Measurements from ENCODE around the gene NFIX.
A peak's percentile ranks its signal among the peaks of the same experiment; 100 is the strongest.

The NFIX gene

DNA sequence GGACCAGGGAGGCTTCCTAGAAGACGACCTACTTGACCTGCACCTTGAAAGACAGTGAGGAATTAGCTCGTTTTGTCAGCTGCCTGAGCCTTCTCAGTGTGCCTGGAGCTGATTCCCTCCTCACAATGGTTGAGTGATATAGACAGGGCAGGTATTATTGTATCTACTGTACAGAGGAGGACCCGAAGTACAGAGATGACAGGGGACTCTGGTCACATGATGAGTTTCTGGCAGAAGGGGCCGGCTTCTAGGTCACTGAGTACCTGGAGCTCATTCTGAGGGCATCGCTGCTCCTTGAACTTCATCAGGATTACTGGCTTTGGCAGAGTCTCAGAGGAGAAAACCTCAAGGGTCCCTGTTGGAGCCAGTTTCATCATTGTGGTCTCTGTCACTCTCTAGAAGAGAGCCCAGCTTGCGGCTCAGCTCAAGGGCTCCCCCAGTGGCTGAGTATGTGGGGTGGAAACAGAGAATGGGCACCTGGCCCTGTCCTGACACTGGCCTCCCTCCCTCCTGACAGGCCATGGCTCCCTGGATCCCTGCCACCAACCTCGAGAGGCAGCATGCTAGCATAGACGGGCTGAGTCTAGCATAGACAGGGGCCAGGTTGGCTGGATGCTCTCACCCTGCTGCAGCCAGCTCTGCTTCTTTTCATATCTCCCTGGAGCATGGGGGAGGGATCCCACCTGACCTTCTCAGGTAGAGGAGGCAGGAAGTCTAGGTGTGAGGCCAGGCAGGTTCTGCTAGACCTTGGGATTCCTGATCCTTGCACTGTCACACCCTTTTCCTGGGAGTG lies 38.7 kb downstream of the NFIX start:
- H3K9me3 ChIP-seq (ENCODE audit: control insufficient read depth, low read length): no peaks in the 10 kb centered on the region
- no peak overlapping the region for H3K4me3 ChIP-seq (ENCODE audit: low read length)
- peak overlapping the region; percentile 11 for H3K9ac ChIP-seq (ENCODE audit: low read length)

DNA sequence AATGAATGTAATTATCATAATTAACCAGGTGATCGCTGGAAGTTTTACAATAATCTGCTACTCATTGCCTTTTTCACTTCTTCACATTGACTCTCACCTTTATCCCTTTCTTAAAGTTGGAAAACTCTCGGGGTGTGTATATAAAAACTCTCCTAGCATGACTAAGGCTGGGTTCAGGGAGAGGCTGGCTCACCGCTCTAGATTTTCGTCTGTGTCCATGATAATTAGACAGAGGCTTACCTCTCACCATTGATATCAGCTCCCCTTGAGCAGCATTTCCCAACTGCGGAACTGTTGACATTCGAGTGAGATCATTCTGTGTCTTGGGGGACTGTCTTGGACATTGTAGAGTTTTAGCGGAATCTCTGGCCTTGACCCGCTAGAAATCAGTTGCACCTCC lies 39.4 kb downstream of the NFIX start:
- no peaks in the 10 kb centered on the region for H3K27me3 ChIP-seq (ENCODE audit: control insufficient read depth, insufficient read depth, low read length)
- H3K36me3 ChIP-seq (ENCODE audit: control insufficient read depth, insufficient read depth, low read length): no peaks in the 10 kb centered on the region
- H3K4me3 ChIP-seq (ENCODE audit: low read length): no peak overlapping the region
- H3K4me1 ChIP-seq (ENCODE audit: control insufficient read depth, insufficient read depth, low read length): peaks cover 74% of the 10 kb centered on the region
- no peak overlapping the region for H3K9ac ChIP-seq (ENCODE audit: low read length)
- H3K9me3 ChIP-seq (ENCODE audit: control insufficient read depth, low read length): no peaks in the 10 kb centered on the region

More for the DNA sequence above, 38.7 kb downstream of the NFIX start:
- H3K36me3 ChIP-seq (ENCODE audit: control insufficient read depth, insufficient read depth, low read length): no peaks in the 10 kb centered on the region
- peaks cover 80% of the 10 kb centered on the region for H3K4me1 ChIP-seq (ENCODE audit: control insufficient read depth, insufficient read depth, low read length)
- H3K27me3 ChIP-seq (ENCODE audit: control insufficient read depth, insufficient read depth, low read length): no peaks in the 10 kb centered on the region

DNA sequence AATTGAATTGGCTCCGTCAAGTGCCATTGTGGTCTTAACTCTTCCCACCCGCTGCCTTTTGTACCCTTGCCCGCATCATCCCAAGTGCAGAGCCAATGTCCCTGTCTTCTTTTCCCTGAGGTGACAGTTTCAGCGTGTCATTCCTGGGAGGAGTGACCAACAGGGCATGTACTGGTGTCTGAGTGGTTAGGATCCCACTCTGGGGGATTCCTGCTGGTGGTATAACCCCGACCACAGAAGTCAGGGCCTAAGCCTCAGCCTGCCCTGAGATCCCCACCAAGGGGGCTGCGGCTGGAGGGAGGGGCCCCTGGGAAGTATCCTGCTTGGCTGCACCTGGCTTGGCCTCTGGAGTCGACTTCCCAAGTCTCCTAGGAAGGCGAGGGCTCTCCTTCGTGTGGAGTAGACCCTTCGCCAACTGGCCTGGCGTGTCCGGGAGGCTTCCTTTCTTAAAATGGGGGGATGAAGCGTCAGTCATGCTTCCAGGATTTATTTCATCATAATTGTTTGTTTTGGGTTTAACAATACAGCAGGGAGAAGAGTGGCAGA lies 40.6 kb downstream of the NFIX start:
- no peaks in the 10 kb centered on the region for H3K36me3 ChIP-seq (ENCODE audit: control insufficient read depth, insufficient read depth, low read length)
- peak overlapping the region; percentile 25 for H3K9ac ChIP-seq (ENCODE audit: low read length)
- no peaks in the 10 kb centered on the region for H3K9me3 ChIP-seq (ENCODE audit: control insufficient read depth, low read length)
- H3K4me3 ChIP-seq (ENCODE audit: low read length): no peak overlapping the region
- H3K27me3 ChIP-seq (ENCODE audit: control insufficient read depth, insufficient read depth, low read length): no peaks in the 10 kb centered on the region
- H3K4me1 ChIP-seq (ENCODE audit: control insufficient read depth, insufficient read depth, low read length): peaks cover 79% of the 10 kb centered on the region

DNA sequence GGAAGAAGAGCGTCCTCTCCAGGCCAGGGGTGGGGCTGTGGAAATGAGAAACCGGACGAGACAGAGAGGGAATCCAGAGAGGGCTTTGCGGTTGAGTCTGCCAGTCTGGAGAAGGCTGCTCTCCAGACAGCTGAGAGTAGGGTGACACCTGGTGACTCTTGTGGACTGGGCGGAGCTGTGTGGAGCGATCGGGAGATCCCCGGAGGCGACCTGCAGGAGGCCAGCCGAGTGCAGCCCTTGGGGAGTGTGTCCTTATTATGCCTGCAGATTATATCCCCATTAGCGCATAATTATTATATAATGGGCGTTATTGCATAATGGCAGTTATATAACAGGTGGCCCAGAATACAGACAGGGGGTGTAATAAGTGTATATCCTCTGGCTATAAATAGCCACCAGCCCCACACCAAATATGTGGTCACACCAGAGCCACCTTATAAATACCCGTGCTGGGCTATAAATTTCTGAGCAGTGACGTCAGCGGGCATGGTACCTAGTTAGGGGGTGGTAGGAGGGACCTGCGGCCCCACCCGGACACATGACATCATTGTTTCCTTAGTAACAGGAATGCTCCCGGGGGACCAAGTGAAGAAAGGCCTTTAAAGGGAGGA lies 41.2 kb downstream of the NFIX start:
- peak overlapping the region; percentile 54 for H3K9ac ChIP-seq (ENCODE audit: low read length)
- H3K27me3 ChIP-seq (ENCODE audit: control insufficient read depth, insufficient read depth, low read length): no peaks in the 10 kb centered on the region
- peaks cover 74% of the 10 kb centered on the region for H3K4me1 ChIP-seq (ENCODE audit: control insufficient read depth, insufficient read depth, low read length)
- H3K9me3 ChIP-seq (ENCODE audit: control insufficient read depth, low read length): no peaks in the 10 kb centered on the region
- H3K4me3 ChIP-seq (ENCODE audit: low read length): no peak overlapping the region
- no peaks in the 10 kb centered on the region for H3K36me3 ChIP-seq (ENCODE audit: control insufficient read depth, insufficient read depth, low read length)

DNA sequence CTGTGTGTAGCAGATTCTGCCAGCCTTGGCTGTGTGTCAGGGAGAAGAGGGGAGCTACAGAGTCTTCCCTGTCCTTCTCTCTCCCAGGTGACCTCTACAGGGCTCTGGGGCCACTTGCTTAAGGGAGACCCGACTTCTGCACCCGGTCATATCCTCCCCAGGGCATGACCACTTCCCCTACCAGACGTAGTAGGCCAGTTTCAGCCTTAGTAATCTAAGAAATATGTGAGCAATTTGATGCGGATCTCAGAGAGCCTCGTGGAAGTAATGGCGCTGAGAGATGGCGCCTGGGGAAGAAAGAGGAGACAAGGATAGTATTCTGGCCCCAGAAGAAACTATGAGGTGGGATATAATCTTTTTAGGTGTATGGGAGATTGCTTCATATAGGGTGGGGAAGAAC lies 41.9 kb downstream of the NFIX start:
- H3K9ac ChIP-seq (ENCODE audit: low read length): peak overlapping the region; percentile 54
- H3K4me1 ChIP-seq (ENCODE audit: control insufficient read depth, insufficient read depth, low read length): peaks cover 67% of the 10 kb centered on the region
- H3K9me3 ChIP-seq (ENCODE audit: control insufficient read depth, low read length): no peaks in the 10 kb centered on the region
- H3K4me3 ChIP-seq (ENCODE audit: low read length): no peak overlapping the region
- no peaks in the 10 kb centered on the region for H3K36me3 ChIP-seq (ENCODE audit: control insufficient read depth, insufficient read depth, low read length)
- no peaks in the 10 kb centered on the region for H3K27me3 ChIP-seq (ENCODE audit: control insufficient read depth, insufficient read depth, low read length)

DNA sequence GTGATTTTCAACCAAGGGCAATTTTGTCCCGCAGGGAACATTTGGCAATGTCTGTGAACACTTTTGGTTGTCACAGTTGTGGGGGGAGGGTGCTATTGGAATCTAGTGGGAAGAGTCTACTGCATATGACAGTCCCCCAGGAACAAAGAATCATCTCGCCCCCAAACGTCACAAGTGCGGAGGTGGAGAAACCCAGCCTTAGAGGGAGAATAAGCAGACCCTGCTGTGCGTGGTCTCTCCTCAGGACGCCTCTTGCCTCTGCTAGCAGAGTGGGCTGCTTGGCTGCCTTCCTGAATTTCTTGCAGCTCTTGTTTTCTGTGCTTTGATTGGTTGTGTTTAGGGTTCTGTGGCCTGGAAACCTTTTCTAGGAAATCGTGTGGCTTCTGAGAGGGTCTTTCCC lies 42.5 kb downstream of the NFIX start:
- Histone ChIP-seq H3K9me3 (ENCODE audit: control insufficient read depth, low read length) (no peaks in the 10 kb centered on the region), H3K27me3 (ENCODE audit: control insufficient read depth, insufficient read depth, low read length) (no peaks in the 10 kb centered on the region), H3K36me3 (ENCODE audit: control insufficient read depth, insufficient read depth, low read length) (no peaks in the 10 kb centered on the region), H3K9ac (ENCODE audit: low read length) (no peak overlapping the region), H3K4me3 (ENCODE audit: low read length) (no peak overlapping the region), H3K4me1 (ENCODE audit: control insufficient read depth, insufficient read depth, low read length) (peaks cover 64% of the 10 kb centered on the region)

DNA sequence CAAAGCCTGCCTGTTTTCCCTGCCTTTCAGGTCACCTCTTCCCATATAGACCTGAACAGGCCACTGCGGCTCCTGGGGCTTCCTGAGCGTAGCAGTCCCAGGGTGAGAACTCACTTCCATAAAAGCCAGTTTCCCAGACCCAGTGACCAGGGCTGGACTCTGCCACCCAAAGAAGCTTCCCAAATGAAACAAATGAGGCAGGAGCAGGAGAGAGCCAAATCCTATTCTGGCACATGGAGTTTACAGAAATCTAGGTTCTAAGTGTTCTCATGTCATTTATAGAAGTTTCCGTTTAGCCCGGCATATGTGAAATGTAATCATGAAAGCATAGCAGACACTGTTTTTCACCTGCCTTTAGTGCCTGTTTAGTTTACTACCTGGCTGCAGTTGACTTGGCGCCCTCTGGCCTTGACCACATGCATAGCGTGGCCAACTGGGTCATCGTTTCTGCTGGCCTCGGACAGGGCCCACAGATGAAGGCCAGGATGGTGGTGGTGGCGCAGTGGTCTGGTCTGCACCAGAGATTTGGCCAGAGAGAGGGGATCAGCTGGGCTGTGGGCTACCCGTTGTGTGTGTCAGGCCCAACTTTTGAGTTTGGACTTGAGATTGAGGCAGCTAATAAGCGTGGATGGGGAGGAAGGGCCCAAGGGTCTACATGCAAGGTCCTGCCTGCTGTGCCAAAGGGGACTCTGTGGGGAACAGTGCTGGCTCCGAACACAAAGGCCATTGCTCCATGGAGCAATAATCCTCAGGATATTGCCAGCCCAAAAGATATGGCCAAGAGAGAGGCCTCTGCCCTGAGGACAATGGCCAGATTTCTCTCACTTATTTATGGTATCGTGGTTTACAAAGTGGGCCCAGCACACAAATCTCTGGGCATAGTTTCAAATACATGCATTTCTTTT lies 43.3 kb downstream of the NFIX start:
- no peak overlapping the region for H3K9ac ChIP-seq (ENCODE audit: low read length)
- H3K27me3 ChIP-seq (ENCODE audit: control insufficient read depth, insufficient read depth, low read length): no peaks in the 10 kb centered on the region
- H3K36me3 ChIP-seq (ENCODE audit: control insufficient read depth, insufficient read depth, low read length): no peaks in the 10 kb centered on the region
- H3K4me3 ChIP-seq (ENCODE audit: low read length): no peak overlapping the region
- H3K9me3 ChIP-seq (ENCODE audit: control insufficient read depth, low read length): no peaks in the 10 kb centered on the region
- peaks cover 64% of the 10 kb centered on the region for H3K4me1 ChIP-seq (ENCODE audit: control insufficient read depth, insufficient read depth, low read length)

DNA sequence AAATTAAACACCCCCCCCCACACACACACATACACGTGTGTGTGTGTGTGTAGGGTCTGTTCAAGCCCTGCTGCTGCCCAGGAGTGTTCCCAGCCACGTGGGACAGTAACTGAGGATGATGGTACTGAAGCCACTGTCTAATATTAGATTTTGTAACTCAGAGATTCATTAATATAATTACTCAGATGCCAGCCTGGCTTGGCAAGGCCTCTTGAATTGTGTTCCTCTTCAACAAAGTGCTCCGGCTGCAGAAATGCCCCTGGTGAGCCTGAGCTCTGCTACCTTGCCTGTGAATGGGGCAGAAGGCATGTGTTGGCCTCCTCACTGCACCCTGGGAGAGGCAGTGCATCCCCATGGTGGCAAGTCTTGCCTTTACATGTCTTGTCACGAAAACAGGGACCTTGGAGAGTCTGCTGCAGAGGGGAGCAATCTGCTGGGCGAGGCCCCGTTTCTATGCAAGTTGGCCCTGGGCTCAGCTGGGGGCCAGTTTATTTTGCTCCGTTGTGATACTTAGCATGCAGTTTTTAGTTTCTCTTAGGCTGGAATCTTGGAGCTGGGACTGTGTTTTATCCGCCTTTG lies 44.0 kb downstream of the NFIX start:
- no peaks in the 10 kb centered on the region for H3K27me3 ChIP-seq (ENCODE audit: control insufficient read depth, insufficient read depth, low read length)
- no peak overlapping the region for H3K9ac ChIP-seq (ENCODE audit: low read length)
- no peaks in the 10 kb centered on the region for H3K36me3 ChIP-seq (ENCODE audit: control insufficient read depth, insufficient read depth, low read length)
- H3K9me3 ChIP-seq (ENCODE audit: control insufficient read depth, low read length): no peaks in the 10 kb centered on the region
- no peak overlapping the region for H3K4me3 ChIP-seq (ENCODE audit: low read length)
- H3K4me1 ChIP-seq (ENCODE audit: control insufficient read depth, insufficient read depth, low read length): peaks cover 63% of the 10 kb centered on the region

DNA sequence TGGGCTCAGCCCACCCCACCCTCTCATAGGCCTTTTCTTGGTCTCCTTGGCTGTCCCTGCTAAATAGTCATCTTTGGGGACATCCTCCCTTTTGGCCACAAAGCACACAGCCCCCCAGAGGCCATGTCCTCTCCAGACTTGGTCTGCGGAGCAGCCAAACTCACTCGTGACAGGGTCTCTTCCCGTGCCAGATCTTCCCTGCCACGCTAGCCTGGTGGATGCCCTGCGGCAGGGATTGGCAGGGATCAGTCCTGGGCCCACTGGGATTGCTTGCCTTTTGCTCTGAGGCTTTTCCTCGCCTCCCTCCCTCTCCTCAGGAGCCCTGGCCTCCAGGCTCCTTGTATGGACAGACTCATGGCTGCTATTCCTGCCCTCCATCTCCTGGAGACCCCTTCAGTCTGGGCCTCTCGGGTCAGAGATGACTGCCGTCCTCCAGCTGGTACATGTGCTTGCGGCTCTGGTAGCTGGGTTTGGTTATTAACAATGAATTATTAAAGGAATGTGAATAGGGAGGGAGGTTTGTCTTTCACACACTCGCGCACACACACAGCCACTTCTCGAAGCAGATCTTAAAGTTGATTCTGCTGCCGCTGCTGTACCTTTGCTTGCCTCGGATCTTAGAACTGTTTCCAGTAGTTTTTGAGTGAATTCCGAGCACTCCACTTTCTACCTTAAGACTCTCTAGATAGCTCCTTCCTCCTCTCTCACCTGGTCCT lies 45.1 kb downstream of the NFIX start:
- Histone ChIP-seq H3K9ac (ENCODE audit: low read length) (peak overlapping the region; percentile 4), H3K27me3 (ENCODE audit: control insufficient read depth, insufficient read depth, low read length) (no peaks in the 10 kb centered on the region), H3K9me3 (ENCODE audit: control insufficient read depth, low read length) (no peaks in the 10 kb centered on the region), H3K4me3 (ENCODE audit: low read length) (no peak overlapping the region), H3K4me1 (ENCODE audit: control insufficient read depth, insufficient read depth, low read length) (peaks cover 64% of the 10 kb centered on the region), H3K36me3 (ENCODE audit: control insufficient read depth, insufficient read depth, low read length) (no peaks in the 10 kb centered on the region)

DNA sequence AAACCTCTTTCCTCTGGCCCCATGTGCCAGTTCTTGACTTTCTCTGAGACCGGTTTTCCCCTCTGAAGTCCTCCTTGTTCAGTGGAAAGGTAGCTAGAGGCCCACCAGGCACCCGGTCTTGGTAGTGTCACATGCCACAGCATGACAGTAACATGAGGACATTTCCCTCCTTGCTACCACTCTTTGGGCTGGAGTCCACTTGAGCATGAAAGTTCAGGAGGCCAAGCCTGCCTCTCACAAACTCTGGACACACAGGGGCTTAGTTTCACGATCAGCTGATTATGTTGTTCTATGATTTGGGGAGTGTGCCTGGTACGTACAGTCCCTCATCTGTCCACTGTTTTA lies 45.6 kb downstream of the NFIX start:
- Histone ChIP-seq H3K36me3 (ENCODE audit: control insufficient read depth, insufficient read depth, low read length) (no peaks in the 10 kb centered on the region), H3K4me1 (ENCODE audit: control insufficient read depth, insufficient read depth, low read length) (peaks cover 68% of the 10 kb centered on the region), H3K9ac (ENCODE audit: low read length) (peak overlapping the region; percentile 4), H3K4me3 (ENCODE audit: low read length) (no peak overlapping the region), H3K9me3 (ENCODE audit: control insufficient read depth, low read length) (no peaks in the 10 kb centered on the region), H3K27me3 (ENCODE audit: control insufficient read depth, insufficient read depth, low read length) (no peaks in the 10 kb centered on the region)

DNA sequence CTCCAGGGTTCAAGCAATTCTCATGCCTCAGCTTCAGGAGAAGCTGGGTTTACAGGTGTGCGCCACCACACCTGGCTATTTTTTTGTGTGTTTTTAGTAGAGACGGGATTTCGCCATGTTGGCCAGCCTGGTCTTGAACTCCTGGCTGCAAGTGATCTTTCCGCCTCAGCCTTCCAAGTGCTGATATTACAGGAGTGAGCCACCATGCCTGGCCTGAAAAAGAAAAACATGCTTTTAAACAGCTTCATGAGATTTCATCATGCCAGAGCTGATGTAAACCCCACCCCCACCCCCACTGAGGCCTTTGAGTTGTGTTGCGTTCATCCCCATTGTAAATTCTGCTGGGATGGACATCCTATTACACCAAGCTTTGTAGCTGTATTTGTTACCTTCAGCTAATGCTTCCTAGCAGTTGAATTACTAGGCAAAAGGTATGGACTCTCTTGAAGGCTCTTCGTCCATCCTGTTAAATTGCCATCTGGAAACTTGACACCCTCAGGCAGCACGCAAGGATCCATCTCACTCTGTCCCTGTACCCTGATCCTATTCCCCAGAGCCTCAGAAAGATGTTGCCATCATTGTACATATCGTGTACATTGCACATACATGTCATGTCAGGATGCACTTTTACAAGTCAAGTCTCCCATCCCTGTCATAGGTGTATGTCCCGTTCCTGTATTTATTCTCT lies 47.3 kb downstream of the NFIX start:
- Histone ChIP-seq H3K9ac (ENCODE audit: low read length) (no peak overlapping the region), H3K36me3 (ENCODE audit: control insufficient read depth, insufficient read depth, low read length) (no peaks in the 10 kb centered on the region), H3K9me3 (ENCODE audit: control insufficient read depth, low read length) (no peaks in the 10 kb centered on the region), H3K27me3 (ENCODE audit: control insufficient read depth, insufficient read depth, low read length) (no peaks in the 10 kb centered on the region), H3K4me3 (ENCODE audit: low read length) (no peak overlapping the region), H3K4me1 (ENCODE audit: control insufficient read depth, insufficient read depth, low read length) (peaks cover 53% of the 10 kb centered on the region)
